ENCODE data around the gene PLXDC2.

PLXDC2 gene

GRCh38 chr10:20232079-20232705 lies 416.0 kb downstream of the PLXDC2 start:
- no peak for DNase-seq

- no peak for DNase-seq
Measured at GRCh38 chr10:20233423-20233822, 417.2 kb downstream of the PLXDC2 start.

- no peak for DNase-seq
Measured at GRCh38 chr10:20234579-20234978, 418.3 kb downstream of the PLXDC2 start.

GRCh38 chr10:20237091-20237570 lies 420.9 kb downstream of the PLXDC2 start:
- no peak for DNase-seq

GRCh38 chr10:20237586-20237985 lies 421.4 kb downstream of the PLXDC2 start:
- DNase-seq, result no peak

GRCh38 chr10:20240643-20241042 lies 424.4 kb downstream of the PLXDC2 start:
- DNase-seq, result no peak

GRCh38 chr10:20247454-20247853 lies 431.2 kb downstream of the PLXDC2 start:
- DNase-seq, result no peak

GRCh38 chr10:20247891-20248708 lies 431.9 kb downstream of the PLXDC2 start:
- DNase-seq, result no peak

- DNase-seq, result no peak
Measured at GRCh38 chr10:20254078-20254477, 437.8 kb downstream of the PLXDC2 start.

GRCh38 chr10:20254497-20254896 lies 438.3 kb downstream of the PLXDC2 start:
- DNase-seq, result no peak

- no peak for DNase-seq
Measured at GRCh38 chr10:20256969-20257368, 440.7 kb downstream of the PLXDC2 start.

GRCh38 chr10:20257422-20257821 lies 441.2 kb downstream of the PLXDC2 start:
- no peak for DNase-seq

GRCh38 chr10:20265146-20265545 lies 448.9 kb downstream of the PLXDC2 start:
- no peak for DNase-seq

- no peak for DNase-seq
Measured at GRCh38 chr10:20267734-20268133, 451.5 kb downstream of the PLXDC2 start.

- DNase-seq, result no peak
Measured at GRCh38 chr10:20271490-20271889, 455.3 kb downstream of the PLXDC2 start.

- DNase-seq, result no peak
Measured at GRCh38 chr10:20272608-20273007, 456.4 kb downstream of the PLXDC2 start.

- DNase-seq, result no peak
Measured at GRCh38 chr10:20274571-20274970, 458.3 kb downstream of the PLXDC2 start.

- no peak for DNase-seq
Measured at GRCh38 chr10:20276127-20276979, 460.1 kb downstream of the PLXDC2 start.

- DNase-seq, result no peak
Measured at GRCh38 chr10:20277820-20278219, 461.6 kb downstream of the PLXDC2 start.

- no peak for DNase-seq
Measured at GRCh38 chr10:20281579-20281978, 465.3 kb downstream of the PLXDC2 start.

- no peak for DNase-seq
Measured at GRCh38 chr10:20287586-20287985, 471.4 kb downstream of the PLXDC2 start.

GRCh38 chr10:20288060-20288459 lies 471.8 kb downstream of the PLXDC2 start:
- no peak for DNase-seq

GRCh38 chr10:20289070-20289828 lies 473.0 kb downstream of the PLXDC2 start:
- no peak for DNase-seq
